CD4-positive, alpha-beta T cell treated with Interferon gamma for 1 hour (primary cell): ENCODE measurements around the gene CLRN2.

Source experiments
- DNase-seq: peaks from one replicate; pipeline ENCODE4 v3.0.0-alpha.2; 2020

The CLRN2 gene, protein sequence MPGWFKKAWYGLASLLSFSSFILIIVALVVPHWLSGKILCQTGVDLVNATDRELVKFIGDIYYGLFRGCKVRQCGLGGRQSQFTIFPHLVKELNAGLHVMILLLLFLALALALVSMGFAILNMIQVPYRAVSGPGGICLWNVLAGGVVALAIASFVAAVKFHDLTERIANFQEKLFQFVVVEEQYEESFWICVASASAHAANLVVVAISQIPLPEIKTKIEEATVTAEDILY

DNA sequence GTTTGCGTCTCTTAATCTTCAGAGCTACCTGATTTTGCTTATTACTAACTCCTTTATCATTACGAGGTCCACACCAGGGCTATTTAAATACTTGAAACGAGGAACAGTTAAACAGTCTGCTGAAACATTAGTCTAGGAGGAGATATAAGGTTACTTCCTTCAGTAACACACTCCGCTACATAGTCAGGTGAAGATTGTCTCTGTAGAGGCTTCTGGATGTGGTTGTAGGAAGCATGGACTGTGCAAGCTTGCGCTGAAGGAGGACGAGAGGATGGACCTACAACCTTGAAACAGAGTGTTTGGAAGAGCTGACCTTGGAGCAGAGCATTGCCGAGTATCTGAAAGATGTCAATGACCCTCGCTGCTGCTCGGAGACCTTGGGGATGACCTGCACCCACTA lies at the start of gene CLRN2:
CLRN2 (plus strand) TSS at position 301 of the 400 bp plus-strand sequence. CDS start 102 bp downstream, outside the sequence.
- no peak for DNase-seq

DNA sequence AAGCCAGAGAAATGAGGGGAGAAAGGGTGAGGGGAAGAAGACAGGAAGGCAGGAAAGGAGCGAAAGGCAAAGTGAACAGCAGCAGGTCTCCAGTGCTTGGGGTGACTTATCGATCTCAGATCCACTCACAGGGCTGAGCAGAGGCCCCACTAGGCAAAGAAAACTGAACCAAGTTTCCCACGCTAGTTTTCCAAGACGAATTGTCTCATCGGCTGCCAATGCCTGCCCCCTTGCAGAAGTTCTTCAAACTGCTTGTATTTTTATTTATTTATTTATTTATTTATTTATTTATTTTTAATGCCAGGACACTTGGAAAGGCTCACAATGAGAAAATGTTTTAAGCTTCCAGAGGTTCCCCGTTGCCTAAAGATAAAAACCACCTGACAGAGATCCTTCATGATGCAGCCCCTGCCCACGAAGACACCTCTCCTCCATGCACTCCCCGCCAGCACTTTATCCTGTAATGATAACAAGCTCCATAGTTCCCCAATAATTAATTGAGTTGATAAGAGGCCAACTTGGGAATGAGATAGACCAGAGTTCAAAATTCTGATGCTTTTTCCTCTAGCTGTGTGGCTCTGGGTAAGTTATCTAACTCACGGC lies 46.2 kb upstream of the CLRN2 start:
- DNase-seq, result no peak

DNA sequence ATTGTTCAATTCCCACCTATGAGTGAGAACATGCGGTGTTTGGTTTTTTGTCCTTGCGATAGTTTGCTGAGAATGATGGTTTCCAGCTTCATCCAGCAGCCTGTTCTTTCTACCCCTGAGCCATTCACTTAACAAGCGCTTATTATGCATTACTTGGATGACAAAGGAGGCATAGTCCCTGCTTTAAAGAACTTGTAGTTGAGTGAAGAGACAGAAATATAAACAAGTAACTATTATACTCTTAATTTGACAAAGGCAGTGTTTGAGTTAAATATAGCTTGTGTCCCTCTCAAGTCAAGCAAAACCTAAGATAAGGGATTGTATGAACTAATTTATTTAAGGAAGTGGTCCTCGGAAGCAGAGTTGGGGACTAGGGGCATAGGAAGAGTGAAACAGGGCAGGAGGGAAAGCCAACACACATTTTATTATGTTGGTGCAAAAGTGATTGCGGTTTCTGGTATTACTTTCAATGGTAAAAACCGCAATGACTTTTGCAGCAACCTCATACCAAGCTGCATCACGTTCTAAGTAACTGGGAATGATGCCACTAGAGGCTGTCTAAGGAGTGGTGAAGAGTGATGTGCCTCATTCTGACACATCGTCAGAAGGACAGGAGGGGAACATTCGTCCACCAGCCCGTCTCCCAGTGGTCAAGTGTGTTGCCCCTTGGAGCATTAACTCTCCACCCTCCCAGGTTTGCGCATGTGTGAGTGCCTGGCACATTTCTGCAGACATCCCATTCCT lies 44.9 kb upstream of the CLRN2 start:
- DNase-seq, result no peak

DNA sequence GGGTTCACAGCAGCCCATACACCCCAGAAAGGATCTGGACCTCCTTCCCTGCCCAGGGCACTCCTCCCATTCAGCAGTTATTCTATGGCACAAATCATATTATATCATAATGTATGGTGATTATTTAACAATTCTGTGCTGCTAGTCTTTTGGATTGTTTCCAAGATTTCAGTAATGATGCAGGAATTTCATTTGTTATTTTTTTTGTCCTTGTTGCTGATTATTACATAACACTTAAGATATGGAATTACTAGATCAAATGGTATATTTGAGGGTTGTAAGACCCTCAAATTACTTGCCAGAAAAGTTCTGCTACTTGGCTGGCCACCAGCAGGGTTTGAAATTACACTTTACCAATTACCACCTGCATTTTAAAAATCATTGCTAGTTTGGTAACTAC lies 39.5 kb upstream of the CLRN2 start:
- DNase-seq, result no peak

DNA sequence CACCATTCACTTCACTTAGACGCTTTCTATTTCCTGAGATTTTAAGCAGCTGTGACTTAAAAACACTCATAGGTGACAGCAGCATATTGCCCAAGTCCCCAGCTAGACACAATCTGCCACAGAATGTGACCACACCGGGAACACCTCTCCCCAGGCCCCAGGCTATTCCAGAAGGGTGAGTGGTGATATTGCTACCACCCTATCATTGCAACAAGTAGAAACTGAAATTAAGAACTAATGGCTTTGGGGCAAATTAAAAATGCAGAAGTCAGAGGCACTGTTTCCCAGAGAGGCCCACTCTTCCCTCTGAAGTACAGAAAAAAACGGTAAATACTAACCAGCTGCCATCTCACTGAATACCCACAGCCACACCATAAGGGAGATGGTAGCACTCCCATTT lies 38.1 kb upstream of the CLRN2 start:
- DNase-seq, result no peak

DNA sequence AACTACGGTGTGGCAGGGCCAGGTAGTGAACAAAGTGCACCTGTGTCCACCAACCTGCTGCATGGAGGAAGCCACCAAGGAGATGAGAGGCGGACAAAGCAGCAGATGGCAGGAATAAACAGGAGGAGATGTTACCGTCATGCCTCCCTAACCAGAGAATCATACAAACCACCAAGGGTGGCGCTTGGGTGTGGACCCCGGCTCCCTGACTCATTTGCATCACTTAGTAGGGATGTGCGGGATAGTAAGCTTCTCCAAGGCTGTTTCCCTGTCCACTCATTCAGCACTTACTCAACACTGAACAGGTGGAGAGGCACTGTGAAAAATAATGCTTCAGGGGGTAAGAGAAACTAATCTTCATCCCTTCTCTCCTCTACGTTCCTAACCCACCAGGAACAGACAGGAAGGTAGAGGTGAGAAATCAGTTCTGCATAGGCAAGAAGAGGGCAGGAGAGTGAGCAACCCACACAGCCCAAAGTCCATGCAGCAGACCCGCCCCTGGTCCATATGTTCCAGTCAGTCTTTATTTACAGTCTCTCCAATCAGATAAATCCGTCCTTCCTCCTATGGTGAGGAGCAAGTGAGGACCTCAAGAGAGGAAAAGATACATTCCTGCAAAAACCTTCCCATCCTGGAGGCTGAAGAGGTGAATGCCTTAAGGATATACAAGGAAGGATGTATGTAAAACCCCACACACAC lies 37.0 kb upstream of the CLRN2 start:
- DNase-seq, result no peak

DNA sequence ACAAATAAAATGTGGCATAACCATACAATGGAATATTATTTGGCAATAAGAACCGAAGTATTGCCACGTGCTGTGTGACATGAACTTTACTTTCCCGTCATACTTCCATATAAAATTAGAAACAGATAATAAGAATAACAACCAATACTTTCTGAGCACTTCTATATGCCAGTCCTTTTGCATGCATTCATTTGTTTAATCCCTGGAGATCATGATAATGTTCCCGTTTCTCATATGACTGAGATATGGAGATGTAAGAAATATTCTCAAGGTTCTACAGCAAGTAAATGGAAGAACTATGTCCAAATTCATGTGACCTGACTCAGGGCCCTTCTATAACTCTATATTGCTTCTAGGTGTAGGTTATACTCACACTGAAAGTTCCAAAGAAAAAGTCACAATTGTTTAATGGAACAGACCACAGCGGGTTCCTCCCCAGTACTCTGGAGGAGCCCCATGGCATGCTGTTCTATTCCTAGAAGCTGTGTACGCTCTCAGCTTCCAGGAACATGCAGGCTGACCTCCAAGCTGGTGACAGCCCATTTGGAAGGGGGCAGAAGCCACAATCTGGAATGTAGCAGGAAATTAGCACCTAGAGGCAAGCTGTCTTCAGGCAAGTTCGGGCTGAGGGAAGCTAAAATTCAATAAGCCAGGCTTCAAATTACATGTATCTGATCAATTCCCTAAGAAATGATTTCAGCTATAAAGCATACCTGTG lies 34.6 kb upstream of the CLRN2 start:
- no peak for DNase-seq

DNA sequence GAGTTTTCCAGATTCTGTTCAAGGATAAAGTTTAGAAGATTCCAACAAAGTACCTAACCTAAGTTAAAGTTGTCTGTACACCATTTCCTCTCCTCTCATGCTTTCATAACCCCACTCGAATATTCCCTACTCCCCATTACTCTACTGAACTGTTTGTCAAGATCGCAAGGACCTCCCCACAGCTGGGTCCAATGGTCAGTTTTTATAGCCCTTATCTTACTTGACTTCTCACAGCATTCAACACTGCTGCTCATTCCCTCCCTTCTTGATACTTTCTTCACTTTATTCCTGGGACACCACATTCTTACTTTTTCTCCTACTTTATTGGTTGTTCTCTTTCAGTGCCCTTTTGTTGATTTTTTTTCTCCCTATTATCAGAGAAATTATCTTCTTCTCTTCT lies 34.0 kb upstream of the CLRN2 start:
- no peak for DNase-seq

DNA sequence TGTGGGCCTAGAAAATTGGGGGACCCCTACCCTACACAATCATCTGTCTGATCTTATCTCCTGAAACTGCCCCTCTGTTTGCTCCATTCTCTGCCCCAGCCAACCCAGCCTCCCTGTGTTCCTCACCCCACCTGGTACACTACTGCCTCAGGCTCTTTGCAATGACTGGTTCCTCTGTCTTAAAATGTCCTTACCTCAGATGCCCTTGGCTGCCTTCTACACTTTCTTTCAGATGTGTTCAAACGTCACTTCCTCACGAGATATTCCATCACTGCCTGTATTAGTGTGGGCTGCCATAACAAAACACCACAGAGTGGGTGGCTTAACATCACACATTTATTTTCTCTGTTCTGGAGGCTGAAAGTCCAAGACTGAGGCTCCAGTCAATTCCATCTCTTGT lies 32.2 kb upstream of the CLRN2 start:
- DNase-seq, result no peak

DNA sequence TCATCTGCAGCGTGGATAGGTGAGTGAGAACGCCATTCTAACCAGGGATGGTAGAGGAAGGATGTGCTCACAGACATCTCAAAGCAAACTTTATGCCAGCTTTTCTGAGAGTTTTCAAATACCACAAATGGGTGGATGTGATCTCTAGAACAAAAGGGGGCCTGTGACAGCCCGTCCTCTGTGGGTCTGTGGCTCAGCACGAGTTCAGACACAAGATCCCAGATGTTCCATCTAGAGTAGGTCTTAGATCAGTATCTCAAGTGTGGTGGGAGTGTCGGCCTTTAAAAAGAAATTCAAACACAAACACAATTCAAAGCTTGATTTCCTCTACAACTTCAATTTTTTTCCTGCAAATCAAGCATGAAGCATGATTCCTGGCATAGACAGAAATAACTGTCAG lies 25.8 kb upstream of the CLRN2 start:
- DNase-seq, result no peak

DNA sequence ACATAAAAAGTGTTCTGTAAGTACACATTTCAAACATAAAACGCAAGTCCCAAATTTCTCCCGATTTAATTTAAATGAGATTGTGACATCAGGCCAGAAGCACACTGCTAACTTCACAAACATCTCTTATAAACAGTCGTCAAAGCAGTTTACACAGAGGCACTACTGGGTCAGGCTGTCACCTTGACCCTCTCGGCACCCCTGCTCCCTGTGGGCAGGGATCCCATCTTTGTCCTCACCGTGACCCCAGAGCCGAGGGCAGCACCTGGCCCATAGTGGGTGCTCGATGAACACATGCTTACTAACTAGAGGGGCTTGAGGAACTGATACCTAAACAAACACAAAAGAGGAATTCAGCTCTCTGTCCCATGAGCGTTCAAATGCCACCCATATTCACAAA lies 25.2 kb upstream of the CLRN2 start:
- no peak for DNase-seq

DNA sequence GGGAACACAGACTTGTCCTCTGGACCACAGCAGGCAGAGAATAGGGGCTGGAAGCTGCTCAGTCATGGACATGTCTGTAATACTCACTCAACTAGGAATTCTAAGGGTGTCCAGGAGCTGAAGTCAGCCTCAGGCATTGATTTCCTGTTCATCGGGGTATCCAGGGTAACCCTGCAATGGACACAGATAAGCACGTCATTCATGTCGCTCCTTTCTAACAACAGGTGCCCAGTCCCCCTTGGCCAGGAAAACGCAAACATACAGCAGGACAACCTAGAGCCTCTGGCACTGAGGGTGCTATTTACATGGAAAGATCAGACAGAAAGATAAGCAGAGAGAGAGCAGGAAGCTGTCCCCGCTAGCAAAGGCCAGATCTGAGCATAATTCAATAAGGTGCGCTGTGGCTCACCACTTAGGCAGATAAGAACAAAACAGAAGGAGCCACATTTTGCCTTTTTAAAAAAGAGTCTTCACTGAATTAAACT lies 24.3 kb upstream of the CLRN2 start:
- no peak for DNase-seq

DNA sequence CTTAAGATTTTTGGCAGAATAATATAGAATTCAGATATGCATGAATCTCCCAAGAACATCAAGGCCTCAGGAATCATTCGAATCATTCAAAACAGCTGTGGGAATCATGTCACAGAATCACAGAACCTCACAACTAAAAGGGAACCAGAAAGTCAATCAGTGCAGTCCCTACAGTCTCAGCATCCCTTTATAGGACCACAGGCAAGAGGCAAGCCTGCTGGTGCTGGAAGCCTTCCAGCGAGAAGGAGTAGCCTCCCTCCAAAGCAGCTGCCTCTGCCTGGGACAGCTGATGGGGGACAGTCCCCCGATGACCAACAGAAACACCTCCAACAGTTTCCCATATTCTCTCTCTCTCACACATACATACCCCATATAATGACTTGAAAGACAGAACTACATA lies 23.8 kb upstream of the CLRN2 start:
- no peak for DNase-seq

DNA sequence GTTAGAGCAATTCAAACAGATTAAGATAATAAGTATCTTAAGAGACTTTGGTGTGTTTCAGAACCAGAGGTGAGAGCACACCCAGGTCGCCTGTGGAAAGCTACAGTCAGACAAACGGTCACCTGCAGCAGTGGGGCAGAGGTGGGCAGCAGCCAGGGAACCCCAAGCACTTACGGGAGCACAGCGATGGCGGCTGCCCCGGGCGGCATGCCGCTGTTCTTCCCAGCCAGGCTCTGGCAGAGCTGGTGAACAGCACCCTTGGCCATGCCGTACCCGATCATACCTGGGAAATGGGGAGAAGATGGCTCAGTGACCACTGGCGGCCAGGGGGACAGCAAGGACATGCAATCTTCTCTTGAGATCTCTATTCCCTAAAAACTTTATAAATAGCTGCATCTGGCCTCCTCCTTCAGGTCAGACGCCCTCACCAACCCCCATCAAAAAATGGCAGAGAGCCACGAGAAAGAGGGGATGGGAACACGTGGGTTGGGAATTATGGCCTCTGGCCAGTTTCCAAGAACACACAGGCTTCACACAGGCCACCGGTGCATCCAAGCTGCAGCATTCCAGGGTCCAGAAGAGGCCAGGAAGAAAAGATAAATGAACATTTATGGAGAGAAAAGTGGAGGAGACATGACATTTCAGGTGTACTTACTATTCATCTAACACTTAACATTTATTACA lies 22.8 kb upstream of the CLRN2 start:
- no peak for DNase-seq

DNA sequence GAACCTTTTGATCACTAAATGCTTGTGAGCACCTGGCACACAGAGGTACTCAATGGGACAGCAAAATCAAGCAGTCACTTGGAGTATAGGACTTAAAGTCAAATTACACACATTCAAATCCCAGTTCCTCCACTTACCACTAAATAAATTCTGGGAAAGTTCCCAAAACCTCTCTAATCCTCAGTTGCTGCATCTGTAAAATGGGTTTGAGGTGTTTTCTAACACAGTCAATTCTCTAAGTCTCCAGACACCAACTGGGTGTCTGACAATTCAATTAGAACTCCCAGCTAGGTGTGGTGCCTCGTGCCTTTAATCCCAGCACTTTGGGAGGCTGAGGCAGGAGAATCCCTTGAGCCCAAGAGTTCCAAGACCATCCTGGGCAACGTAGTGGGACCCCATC lies 22.1 kb upstream of the CLRN2 start:
- DNase-seq, result no peak

DNA sequence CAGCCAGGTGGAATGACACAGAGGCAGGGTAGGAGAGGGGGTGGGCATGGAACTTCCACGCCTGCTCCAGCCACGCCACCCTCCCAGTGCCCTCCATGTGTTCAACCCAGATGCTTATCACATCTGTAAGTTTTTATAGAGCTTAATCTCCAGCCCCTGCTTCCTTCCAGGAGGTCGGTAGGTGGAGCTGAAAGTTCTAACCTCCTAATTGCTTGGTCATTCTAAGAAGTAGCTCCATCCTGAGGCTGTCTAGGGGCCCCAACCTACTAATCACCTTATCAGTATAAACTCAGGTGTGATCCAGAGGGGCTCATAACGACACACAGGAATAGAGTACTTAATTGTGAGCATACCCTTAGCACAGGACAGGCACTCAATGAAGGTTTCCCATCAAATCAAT lies 21.3 kb upstream of the CLRN2 start:
- DNase-seq, result no peak

DNA sequence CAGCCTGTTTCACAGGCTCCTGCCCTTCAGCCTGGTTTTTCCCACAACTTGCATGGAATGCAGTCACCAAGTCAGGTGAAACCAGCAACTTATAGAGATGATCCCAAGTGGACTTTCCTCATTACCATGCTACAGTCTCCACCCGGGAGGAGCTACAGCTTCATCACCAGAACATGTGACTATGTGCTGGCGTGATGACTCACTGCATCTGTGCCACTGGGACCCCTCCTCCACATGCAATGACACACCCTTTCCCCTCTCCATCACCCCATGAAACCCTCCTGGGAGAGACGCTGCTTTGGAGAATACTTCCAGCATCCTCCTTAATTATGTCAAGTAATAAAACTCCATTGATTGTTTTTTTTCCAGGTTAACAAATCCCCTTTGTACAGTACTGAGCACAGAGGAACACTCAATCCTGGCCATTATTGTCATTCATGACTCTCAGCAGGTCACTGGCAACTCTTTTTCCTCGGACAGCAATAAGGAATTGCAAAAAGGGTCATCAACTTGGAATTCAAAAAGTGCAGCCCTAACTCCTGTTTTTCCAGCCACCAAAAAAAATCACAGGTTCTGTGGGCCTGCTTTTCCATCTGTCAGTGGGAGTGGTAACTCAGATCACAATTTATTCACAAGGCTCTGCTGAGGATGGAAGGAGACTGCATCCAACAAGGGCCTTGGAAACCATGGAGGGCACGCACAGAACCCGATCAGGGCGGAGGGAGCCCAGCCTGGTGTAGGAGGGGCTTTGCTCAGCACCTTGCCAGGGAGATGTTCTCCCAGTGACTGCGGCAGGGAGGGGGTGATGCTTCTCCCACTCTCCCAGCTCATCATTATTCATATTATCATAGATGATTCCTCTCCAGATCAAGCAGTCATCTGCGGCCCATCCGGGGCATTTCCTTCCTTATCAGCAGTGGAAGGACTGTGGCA lies 20.4 kb upstream of the CLRN2 start:
- DNase-seq, result no peak

DNA sequence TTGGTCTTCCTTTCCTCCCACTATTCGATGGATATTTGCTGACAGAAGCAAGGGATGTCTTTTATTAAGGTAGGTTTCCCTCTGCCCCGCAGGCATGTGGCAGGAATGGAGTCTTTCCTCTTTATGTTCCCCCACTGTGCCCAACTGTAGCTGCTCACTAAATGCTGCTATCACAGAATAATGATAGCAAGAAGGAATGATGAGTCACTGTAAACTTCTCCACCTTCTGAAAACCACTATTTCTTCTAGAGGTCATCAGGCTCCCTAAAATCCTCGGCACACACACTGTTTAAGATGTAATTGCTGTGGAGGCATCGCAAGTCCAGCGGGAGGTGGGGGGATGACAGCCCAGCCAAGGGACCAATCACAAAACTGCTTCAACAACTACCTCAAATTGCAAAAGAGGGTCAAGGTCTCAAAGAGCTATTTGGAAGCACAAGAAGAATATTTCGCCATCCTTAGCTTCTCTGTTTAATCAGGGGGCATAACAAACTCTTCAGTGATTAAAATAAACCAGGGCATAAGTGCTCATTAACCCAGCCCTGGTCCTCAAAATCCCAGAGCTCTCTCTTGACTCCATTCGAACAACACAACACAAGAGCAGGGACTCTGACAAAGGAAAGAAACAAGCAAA lies 17.0 kb upstream of the CLRN2 start:
- no peak for DNase-seq

DNA sequence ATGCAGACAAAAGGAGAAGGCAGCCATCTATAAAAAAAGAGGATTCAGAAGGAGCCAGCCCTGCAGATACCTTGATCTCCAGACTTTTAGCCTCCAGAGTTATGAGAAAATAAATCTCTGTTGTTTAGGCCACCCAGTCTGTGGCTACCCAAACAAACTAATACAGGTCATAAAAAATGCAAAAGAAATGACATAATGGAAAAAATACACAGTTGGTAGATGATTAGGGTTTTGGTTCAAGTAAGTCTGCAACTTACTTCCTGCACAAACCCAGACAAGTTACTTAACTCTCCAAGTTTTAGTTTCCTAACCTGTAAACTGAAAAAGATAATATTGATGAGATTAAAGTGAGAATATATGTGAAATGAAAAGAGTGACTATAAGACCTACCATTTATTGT lies 14.4 kb upstream of the CLRN2 start:
- no peak for DNase-seq

DNA sequence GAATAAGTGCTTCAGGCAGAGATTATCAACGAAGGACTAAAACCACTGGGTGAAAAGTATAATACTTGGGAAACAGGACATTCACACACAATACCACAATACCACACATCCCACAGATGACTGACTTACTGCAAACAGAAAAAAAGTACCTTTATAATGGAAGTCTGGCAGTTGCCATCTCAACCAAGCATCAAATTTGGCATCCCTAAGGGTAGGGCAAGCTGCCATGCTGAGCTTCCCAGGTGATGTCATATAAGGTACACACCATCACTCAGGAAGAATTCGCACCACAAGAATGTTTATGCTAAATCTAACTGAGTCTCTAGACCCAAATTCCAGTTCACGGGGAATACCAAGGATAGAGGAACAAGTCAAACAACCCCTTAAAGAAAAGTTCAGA lies 12.2 kb upstream of the CLRN2 start:
- no peak for DNase-seq

DNA sequence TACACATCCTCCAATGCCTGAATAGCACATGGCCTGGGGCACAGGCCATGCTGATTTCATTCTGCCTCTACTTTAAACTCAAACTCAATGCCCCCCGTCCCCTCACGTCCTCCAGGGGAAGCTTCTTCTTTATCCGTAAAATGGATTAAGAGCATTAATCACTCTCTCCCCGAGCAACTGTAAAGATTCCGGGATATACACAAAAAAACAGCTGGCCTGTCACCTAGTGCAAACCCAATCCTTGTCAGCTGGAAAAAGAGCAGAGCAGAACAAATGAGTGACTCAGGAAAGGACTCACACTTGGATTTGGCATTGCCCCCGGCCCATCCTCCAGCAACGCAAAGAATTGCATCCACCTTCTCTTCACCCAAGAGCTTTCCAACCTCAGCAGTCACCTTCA lies 10.9 kb upstream of the CLRN2 start:
- no peak for DNase-seq
